H1 (cell line): ENCODE measurements around the gene MTX2. TPM values are rescaled to one million over a fixed set of nuclear protein-coding genes. Genes with fewer than 3 reads are reported as not detected.

Experiments
- CTCF ChIA-PET: fragments of 300-600 bp; sonication (Branson Sonifier 250); formaldehyde crosslinking; loops from one replicate; lab custom pipeline; 2021; ENCODE audit not compliant: partially characterized antibody; lab: Charles Lee
- POLR2A ChIA-PET: fragments of 300-600 bp; sonication (Branson Sonifier 250); formaldehyde crosslinking; loops from one replicate; lab custom pipeline; 2021; ENCODE audit warnings: inconsistent platforms; ENCODE audit not compliant: partially characterized antibody; lab: Charles Lee
- DNase-seq, 2 experiments: peaks; one replicate each; pipeline versions ENCODE4 v3.0.0 to v3.0.0-alpha.2; 2010 to 2022; ENCODE audit warnings: low spot score in 2 of 2, low read depth in 1 of 2, mixed read lengths in 1 of 2
- FAIRE-seq: peaks from 2 replicates; lab custom pipeline; 2011; peaks lifted over from hg19 to GRCh38; lab: Jason Lieb, UNC
- H2AFZ ChIP-seq: 2 replicates; pipeline ENCODE4 v1.8.1; 2012; ENCODE audit warnings: low read length, inconsistent platforms
- H2AK5ac ChIP-seq: 2 replicates; pipeline ENCODE4 v1.6.1; 2013; ENCODE audit warnings: low read depth, low read length
- H2BK120ac ChIP-seq: replicated peaks from 2 replicates; pipeline ENCODE3; 2013; ENCODE audit warnings: low read depth, low read length, inconsistent platforms
- H2BK12ac ChIP-seq: 2 replicates; pipeline ENCODE4 v1.6.1; 2013; ENCODE audit warnings: low read depth, low read length
- H2BK15ac ChIP-seq: 2 replicates; pipeline ENCODE4 v1.6.1; 2013; ENCODE audit warnings: low read length
- H2BK20ac ChIP-seq: 2 replicates; pipeline ENCODE4 v1.6.1; 2013; ENCODE audit warnings: low read length
- H2BK5ac ChIP-seq: 2 replicates; pipeline ENCODE4 v1.6.1; 2013; ENCODE audit warnings: low read depth, low read length
- H3K14ac ChIP-seq: 2 replicates; pipeline ENCODE4 v1.6.1; 2013; ENCODE audit warnings: inconsistent platforms; ENCODE audit not compliant: insufficient read length
- H3K18ac ChIP-seq: 2 replicates; pipeline ENCODE4 v1.6.1; 2013; ENCODE audit warnings: low read length; ENCODE audit errors: extremely low read depth
- H3K23ac ChIP-seq: 2 replicates; pipeline ENCODE4 v1.6.1; 2013; ENCODE audit warnings: inconsistent platforms; ENCODE audit not compliant: insufficient read length
- H3K23me2 ChIP-seq: 2 replicates; pipeline ENCODE4 v1.6.1; 2013; ENCODE audit warnings: low read depth, low read length
- H3K27ac ChIP-seq: 2 replicates; pipeline ENCODE4 v1.6.1; 2011; ENCODE audit warnings: low read depth, low read length, inconsistent platforms
- H3K27me3 ChIP-seq, 4 experiments: replicated peaks in 1 of 4; 1 replicate in 1 of 4; 2 replicates in 3 of 4; pipeline versions ENCODE4 v1.6.1 to v1.8.1; 2011 to 2013; ENCODE audit warnings: low read length in 3 of 4, mild to moderate bottlenecking in 3 of 4, inconsistent platforms in 2 of 4, mixed read lengths in 2 of 4, moderate library complexity in 1 of 4; ENCODE audit not compliant: control insufficient read depth in 3 of 4, insufficient read depth in 3 of 4; ENCODE audit errors: extremely low read depth in 1 of 4
- H3K36me3 ChIP-seq, 4 experiments: 2 replicates each; pipeline versions ENCODE4 v1.6.1 to v1.8.1; 2011 to 2013; ENCODE audit warnings: mild to moderate bottlenecking in 4 of 4, low read length in 3 of 4, moderate library complexity in 2 of 4, control low read depth in 1 of 4, inconsistent platforms in 1 of 4; ENCODE audit not compliant: insufficient read depth in 4 of 4, control insufficient read depth in 2 of 4
- H3K4ac ChIP-seq: replicated peaks from 2 replicates; pipeline ENCODE3; 2013; ENCODE audit warnings: low read length, low read depth, mixed read lengths, inconsistent platforms; ENCODE audit not compliant: insufficient read length
- H3K4me1 ChIP-seq, 4 experiments: replicated peaks in 1 of 4; 1 replicate in 1 of 4; 2 replicates in 3 of 4; pipeline versions ENCODE4 v1.6.1 to v1.8.1; 2011 to 2013; ENCODE audit warnings: low read length in 3 of 4, inconsistent platforms in 2 of 4, mixed read lengths in 1 of 4; ENCODE audit not compliant: insufficient read depth in 4 of 4, control insufficient read depth in 3 of 4
- H3K4me2 ChIP-seq, 2 experiments: 2 replicates each; pipeline versions ENCODE4 v1.6.1 to v1.8.1; 2011 to 2013; ENCODE audit warnings: low read depth in 2 of 2, low read length in 2 of 2, control low read depth in 1 of 2, inconsistent platforms in 1 of 2, mild to moderate bottlenecking in 1 of 2; ENCODE audit not compliant: insufficient read depth in 1 of 2
- H3K4me3 ChIP-seq, 4 experiments: fragments of 200-600, 300-600 bp in 1 of 4; sonication (generic), shearing (Covaris generic), sonication (Bioruptor Twin) in 1 of 4; 2 replicates each; pipeline versions ENCODE4 v1.5.1 to v1.8.1; 2011 to 2016; ENCODE audit warnings: low read length in 4 of 4, low read depth in 3 of 4, control low read depth in 2 of 4, inconsistent platforms in 2 of 4, mild to moderate bottlenecking in 2 of 4, mixed read lengths in 1 of 4, moderate library complexity in 1 of 4; ENCODE audit not compliant: insufficient read depth in 2 of 4; ENCODE audit errors: extremely low read depth in 1 of 4
- H3K56ac ChIP-seq: replicated peaks from 2 replicates; pipeline ENCODE3; 2013; ENCODE audit warnings: low read depth, mild to moderate bottlenecking, mixed read lengths, low read length, inconsistent platforms; ENCODE audit not compliant: insufficient read length
- H3K79me1 ChIP-seq: 2 replicates; pipeline ENCODE4 v1.6.1; 2013; ENCODE audit warnings: low read depth, low read length, control low read depth
- H3K79me2 ChIP-seq, 2 experiments: 2 replicates each; pipeline versions ENCODE4 v1.6.1 to v1.8.1; 2012 to 2013; ENCODE audit warnings: low read length in 2 of 2, mild to moderate bottlenecking in 2 of 2, inconsistent platforms in 1 of 2; ENCODE audit not compliant: insufficient read depth in 2 of 2, control insufficient read depth in 1 of 2
- H3K9ac ChIP-seq, 4 experiments: replicated peaks in 1 of 4; 1 replicate in 1 of 4; 2 replicates in 3 of 4; pipeline versions ENCODE4 v1.6.1 to v1.8.1; 2011 to 2013; ENCODE audit warnings: low read depth in 3 of 4, low read length in 3 of 4, control low read depth in 2 of 4, mild to moderate bottlenecking in 2 of 4, moderate library complexity in 2 of 4, inconsistent platforms in 1 of 4; ENCODE audit errors: extremely low read depth in 1 of 4
- H3K9me3 ChIP-seq, 2 experiments: 2 replicates each; pipeline versions ENCODE4 v1.6.1 to v1.8.1; 2012 to 2013; ENCODE audit warnings: mild to moderate bottlenecking in 2 of 2, moderate library complexity in 2 of 2, control low read depth in 1 of 2, inconsistent platforms in 1 of 2, low read depth in 1 of 2, low read length in 1 of 2, mixed read lengths in 1 of 2; ENCODE audit not compliant: insufficient read depth in 2 of 2
- H4K20me1 ChIP-seq, 2 experiments: replicated peaks in 1 of 2; 2 replicates each; pipeline versions ENCODE3 to v1.8.1; 2011 to 2013; ENCODE audit warnings: inconsistent platforms in 2 of 2, low read length in 2 of 2, mild to moderate bottlenecking in 1 of 2; ENCODE audit not compliant: insufficient read depth in 2 of 2, control insufficient read depth in 1 of 2
- H4K5ac ChIP-seq: 2 replicates; pipeline ENCODE4 v1.6.1; 2013; ENCODE audit warnings: low read length, low read depth, mixed read lengths, inconsistent platforms; ENCODE audit not compliant: insufficient read length
- H4K8ac ChIP-seq: 2 replicates; pipeline ENCODE4 v1.8.0; 2013; ENCODE audit warnings: mild to moderate bottlenecking, moderate library complexity, low read length, inconsistent platforms; ENCODE audit not compliant: insufficient read depth; ENCODE audit errors: extremely low read depth
- H4K91ac ChIP-seq: replicated peaks from 2 replicates; pipeline ENCODE3; 2013; ENCODE audit warnings: low read length, mixed read lengths, inconsistent platforms; ENCODE audit not compliant: insufficient read length
- SP1 ChIP-seq: IDR thresholded peaks from 2 replicates; pipeline ENCODE4 v1.6.1; 2011; ENCODE audit warnings: low read depth, low read length
- WGBS, 2 experiments: shearing (Covaris generic) in 1 of 2; methylation state at CpG; one replicate each; pipeline versions ENCODE4 v1.1.6 to v1.1.7; 2013 to 2015; ENCODE audit warnings: low lambda C conversion rate in 2 of 2, mixed read lengths in 2 of 2, inconsistent platforms in 1 of 2, low coverage in 1 of 2, missing lambda C conversion rate in 1 of 2; ENCODE audit not compliant: insufficient replicate concordance in 2 of 2, insufficient coverage in 1 of 2, insufficient read length in 1 of 2; ENCODE audit errors: extremely low coverage in 1 of 2, missing lambda C conversion rate in 1 of 2; 5-methylcytosine and 5-hydroxymethylcytosine counted together
- polyA plus RNA-seq, 7 experiments: library from polyadenylated mRNA; depleted of rRNA in 3 of 7; stranded (reverse) in 5 of 7; unstranded in 2 of 7; fragments of >200 nt in 5 of 7; fragments of 200-250 nt in 2 of 7; gene quantifications; 1 replicate in 5 of 7; 2 replicates in 1 of 7; 4 replicates in 1 of 7; pipeline versions ENCODE4 v1.2.1 to v1.2.3, GENCODE V29; 2011 to 2013; ENCODE audit warnings: missing spikeins in 2 of 7, mixed read lengths in 2 of 7
- total RNA-seq: library from RNA; stranded (reverse); fragmentation: NEBNext Ultra II Directional; extraction: Animal tissue kit (Norgen Biotek cat#: 25700); gene quantifications from 2 replicates; pipeline ENCODE4 v1.2.1, GENCODE V29; 2021

The MTX2 gene
- total and polyA plus RNA-seq, 2 of the 8 experiments (the other 6 are each of a cell fraction or from before 2014, with no cell fraction given), result 33.5 to 38.3 TPM

- H3K27me3 ChIP-seq, result no peaks in the 10 kb centered on the region
- H4K91ac ChIP-seq, result no peak overlapping the region
- no peak overlapping the region for H2BK12ac ChIP-seq
- no peak overlapping the region for H2BK5ac ChIP-seq
- H3K23me2 ChIP-seq, result no peaks in the 10 kb centered on the region; the same call in 1 of the 2 replicates
- no peak overlapping the region for H3K4me2 ChIP-seq
- H2BK120ac ChIP-seq, result no peak overlapping the region
- no peak overlapping the region for H3K14ac ChIP-seq
- H2AK5ac ChIP-seq, result no peak overlapping the region
- no peaks in the 10 kb centered on the region for H3K4me1 ChIP-seq
- TF ChIP-seq SP1, result no peak
- H3K56ac ChIP-seq, result no peak overlapping the region
- FAIRE-seq, result no peak
- H3K36me3 ChIP-seq, result no peaks in the 10 kb centered on the region
- POLR2A ChIA-PET, result no interaction called here
- H3K27ac ChIP-seq, result no peak overlapping the region
- H2BK20ac ChIP-seq, result no peak overlapping the region
- H2AFZ ChIP-seq, result no peak overlapping the region
- H4K5ac ChIP-seq, result no peak overlapping the region
- CTCF ChIA-PET, result interaction anchor here (0.7 to 2.3 kb wide), 5 partner anchors 53 to 404 kb away, joined by 3 to 8 read pairs (median 4); no protein-coding TSS in a partner anchor
- no peak overlapping the region for H4K8ac ChIP-seq
- no peak for DNase-seq
- no peak overlapping the region for H3K4ac ChIP-seq
- H3K4me3 ChIP-seq, result no peak overlapping the region
- no peaks in the 10 kb centered on the region for H3K79me2 ChIP-seq
- H3K23ac ChIP-seq, result no peak overlapping the region
- WGBS, 2 experiments, result 93% methylated on average over 4 of the region's 4 CpGs; no CpG with 5 or more reads in 1 of the 2 experiments
- H4K20me1 ChIP-seq, result no peaks in the 10 kb centered on the region
- H2BK15ac ChIP-seq, result no peak overlapping the region
- H3K9me3 ChIP-seq, result no peaks in the 10 kb centered on the region
- H3K18ac ChIP-seq, result no peak overlapping the region
- H3K79me1 ChIP-seq, result no peaks in the 10 kb centered on the region
- H3K9ac ChIP-seq, result no peak overlapping the region
Measured at GRCh38 chr2:176247859-176248258, 21.4 kb upstream of the MTX2 start.
